ENCODE measurements around the gene GFOD2.

GFOD2 gene

DNA sequence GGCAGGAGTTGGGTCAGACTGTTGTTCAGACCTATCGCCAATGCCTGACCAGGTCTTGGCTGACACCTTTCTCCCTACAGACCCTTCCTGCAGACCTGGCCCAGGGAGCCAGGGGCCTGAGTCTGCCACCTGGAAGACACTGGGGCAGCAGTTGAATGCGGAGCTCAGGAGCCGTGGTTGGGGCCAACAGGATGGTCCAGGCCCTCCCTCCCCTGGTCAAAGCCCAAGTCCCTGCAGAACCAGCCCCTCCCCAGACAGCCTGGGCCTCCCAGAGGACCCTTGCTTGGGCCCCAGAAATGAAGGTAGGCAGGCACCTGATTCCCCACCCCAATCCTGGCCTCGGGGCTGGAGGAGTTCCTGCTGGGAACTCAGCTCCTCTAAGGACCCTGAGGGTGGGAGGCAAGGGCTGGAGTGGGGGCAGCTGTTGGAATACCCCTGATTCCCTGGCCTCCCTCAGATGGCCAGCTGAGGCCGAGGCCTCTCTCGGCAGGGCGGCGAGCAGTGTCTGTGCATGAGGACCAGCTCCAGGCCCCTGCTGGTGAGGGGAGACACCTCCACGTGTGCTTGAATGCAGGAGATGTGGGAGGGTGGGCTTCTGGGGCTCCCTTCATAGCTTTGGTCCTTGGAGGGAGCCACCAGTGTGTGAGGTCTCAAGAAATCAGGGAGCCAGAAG is 62.6 kb downstream of the GFOD2 start:
- no peak for DNase-seq

DNA sequence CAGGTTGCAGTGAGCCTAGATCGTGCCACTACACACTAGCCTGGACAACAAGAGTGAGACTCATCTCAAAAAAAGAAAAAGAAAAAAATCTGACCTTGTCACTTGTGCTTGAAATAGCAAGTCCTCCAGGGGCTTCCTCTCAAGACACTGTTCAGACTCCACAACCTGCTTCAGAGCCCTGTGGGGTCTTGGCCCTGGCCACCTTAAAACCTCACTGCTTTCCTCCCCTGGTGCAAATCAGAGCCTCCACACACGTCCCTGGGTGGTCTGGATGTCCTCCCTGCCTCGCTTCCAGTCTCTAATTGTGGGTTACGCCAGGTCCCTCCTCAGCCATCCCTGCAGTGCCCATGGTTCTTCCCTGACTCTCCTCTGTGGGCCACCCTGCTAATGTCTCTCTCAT is 63.8 kb downstream of the GFOD2 start:
- DNase-seq = no peak

DNA sequence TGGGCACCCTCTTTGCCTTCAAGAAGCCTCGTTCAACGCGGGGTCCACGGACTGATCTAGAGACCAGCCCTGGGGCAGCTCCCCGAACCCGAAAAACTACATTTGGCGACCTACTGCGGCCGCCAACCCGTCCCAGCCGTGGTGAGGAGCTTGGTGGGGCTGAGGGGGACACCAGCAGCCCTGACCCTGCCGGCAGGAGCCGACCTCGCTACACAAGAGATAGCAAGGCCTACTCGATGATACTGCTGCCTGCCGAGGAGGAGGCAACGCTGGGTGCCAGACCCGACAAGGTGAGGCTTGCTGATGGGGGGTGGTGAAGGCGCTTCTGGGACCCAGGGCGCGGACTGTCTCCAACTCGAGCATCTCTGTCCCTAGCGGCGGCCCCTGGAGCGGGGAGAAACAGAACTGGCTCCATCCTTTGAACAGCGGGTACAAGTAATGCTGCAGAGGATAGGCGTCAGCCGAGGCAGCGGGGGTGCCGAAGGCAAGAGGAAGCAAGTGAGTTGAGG is 64.7 kb downstream of the GFOD2 start:
- DNase-seq = no peak

DNA sequence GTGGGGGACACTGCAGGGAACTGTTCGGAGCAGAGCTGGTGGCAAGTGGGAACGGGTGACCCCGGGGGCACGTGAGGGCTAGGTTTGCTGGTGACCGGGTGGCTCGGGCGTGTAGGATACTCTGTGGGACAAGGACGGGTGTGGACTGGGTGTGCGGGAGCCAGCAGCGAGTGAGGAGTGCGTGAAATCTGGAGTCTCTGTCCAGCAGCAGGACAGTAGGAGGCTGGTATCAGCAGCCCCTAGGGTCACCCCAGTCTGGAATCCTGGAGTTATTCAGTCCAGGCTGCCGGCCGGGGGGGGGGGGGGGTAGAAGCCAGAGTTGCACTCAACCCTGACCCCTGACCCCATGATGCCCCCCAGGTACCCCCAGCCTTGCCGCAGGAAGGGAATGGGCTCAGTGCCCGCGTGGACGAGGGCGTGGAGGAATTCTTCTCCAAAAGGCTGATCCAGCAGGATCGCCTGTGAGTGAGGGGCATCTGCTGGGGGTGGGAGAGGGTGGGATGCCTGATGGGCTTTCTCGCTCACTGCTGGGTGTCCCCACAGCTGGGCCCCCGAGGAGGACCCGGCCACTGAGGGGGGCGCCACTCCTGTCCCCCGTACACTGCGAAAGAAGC is 65.2 kb downstream of the GFOD2 start:
- DNase-seq = no peak

DNA sequence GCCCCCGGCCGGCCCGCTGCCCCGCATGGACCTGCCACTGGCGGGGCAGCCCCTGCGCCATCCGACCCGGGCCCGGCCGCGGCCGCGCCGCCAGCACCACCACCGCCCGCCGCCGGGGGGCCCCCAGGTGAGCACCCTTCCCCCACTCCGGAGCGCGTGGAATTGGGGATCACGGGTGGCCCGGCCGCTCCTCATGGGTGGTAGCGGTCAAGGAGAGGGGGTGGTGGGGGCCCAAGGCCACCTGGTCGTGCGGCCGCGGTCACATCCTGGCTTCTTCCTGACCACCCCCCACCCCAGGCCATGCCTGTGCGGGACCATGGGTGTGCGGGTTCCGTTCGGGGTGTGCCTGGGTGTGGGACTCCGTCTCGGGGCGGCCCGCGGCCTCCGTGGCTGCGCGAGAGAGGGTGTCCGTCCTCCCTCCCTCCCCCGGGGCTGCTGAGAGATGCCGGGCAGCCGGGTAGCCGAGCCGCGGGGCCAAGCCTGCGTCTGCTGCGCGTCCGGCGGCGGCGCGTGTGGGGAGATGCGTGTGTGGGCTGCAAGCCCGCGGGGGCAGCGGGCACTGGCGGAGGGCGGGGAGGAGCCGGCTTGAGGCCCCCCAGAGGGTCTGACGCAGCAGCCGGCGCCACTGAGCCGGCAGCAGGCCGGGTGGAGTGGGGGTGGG is 65.9 kb downstream of the GFOD2 start:
- no peak for DNase-seq

DNA sequence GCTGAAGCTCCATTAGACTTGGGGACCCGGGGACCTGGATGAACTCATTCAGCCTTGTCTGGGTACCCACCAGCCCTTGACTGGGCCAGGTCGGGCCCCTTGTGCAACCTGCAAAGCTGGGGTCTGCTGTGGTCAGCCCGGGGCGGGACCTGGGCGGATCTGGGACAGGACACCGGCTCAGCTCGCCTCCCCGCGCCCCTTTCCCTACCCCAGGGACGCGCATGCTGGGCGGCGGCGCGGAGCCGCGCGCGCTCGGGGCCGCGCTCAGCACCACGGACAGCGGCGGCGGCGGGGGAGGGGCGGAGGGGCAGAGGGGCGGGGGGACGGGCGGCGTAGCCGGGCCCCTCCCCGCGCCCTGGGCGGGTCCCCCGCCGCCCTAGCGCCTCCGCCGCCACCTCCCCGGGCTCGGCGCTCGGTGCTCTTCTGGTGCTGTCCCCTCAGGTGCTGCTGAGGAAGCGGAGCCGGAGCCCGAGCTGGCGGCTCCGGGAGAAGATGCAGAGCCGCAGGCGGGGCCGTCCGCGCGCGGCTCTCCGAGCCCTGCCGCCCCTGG is 66.5 kb downstream of the GFOD2 start:
- DNase-seq = no peak

DNA sequence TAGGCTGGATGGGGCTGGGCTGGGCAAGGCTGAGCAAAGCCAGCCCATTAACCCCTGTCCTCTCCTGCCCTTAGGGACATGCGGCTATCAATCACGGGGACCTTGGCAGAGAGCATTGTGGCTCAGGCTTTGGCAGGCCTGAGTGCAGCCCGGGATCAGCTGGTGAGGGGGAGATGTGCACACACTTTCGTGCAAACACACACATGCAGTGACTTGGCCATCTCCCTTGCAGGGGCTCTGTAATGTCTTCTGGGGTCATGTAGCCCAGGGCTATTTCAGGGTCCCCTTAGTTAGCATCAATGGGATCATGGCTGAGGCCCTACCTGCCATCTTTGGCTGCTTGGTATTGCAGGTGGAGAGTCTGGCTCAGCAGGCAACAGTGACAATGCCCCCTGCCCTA is 67.3 kb downstream of the GFOD2 start:
- no peak for DNase-seq

DNA sequence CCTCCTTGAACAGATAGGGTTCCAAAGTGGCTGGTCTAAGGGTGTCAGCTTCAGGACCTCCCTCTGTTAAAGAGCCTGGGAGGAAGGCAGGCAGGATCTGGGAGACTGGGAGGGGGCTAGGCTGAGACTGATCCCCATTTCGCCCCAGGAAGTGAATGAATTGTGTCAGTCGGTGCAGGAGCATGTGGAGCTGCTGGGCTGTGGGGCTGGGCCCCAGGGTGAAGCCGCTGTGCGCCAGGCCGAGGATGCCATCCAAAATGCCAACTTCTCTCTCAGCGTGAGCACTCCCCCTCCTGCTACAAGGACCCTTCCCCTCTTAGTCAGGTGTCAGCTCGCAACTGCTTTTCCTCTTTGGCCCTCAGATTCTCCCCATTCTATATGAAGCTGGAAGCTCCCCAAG is 68.1 kb downstream of the GFOD2 start:
- DNase-seq = no peak

DNA sequence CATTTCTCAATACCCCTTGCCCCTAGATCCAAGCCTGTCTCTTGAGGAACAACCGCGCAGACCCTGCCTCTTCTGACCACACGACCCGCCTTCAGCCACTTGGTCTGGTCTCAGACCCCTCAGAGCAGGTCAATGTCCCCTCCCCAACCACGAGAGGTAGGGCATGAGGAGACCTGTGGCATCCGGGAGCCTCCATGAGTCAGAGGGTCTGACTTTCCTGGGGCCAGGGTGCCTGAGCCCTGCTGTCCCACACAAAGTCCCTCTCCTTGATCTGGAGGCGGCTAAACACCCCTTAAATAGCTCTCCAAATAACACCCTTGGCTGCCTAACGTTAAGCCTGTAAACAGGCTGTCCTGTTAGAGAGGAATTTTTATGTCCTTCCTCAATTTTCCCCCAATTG is 69.1 kb downstream of the GFOD2 start:
- DNase-seq = no peak

DNA sequence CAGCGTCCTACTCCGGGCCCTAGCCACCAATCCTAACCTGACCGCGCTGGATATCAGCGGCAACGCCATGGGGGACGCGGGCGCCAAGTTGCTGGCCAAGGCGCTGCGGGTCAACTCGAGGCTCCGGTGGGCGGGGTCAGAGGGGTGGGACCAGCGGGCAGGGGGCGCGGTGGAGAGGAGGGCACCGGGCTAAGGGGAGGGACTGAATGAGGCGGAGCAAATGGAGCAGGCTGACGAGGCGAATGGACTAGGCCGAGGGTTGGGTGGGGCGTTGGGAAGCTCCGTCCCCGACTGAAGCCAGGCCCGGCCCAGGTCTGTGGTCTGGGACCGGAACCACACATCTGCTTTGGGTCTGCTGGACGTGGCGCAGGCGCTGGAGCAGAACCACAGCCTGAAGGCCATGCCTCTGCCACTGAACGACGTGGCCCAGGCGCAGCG is 69.6 kb downstream of the GFOD2 start:
- DNase-seq = no peak

DNA sequence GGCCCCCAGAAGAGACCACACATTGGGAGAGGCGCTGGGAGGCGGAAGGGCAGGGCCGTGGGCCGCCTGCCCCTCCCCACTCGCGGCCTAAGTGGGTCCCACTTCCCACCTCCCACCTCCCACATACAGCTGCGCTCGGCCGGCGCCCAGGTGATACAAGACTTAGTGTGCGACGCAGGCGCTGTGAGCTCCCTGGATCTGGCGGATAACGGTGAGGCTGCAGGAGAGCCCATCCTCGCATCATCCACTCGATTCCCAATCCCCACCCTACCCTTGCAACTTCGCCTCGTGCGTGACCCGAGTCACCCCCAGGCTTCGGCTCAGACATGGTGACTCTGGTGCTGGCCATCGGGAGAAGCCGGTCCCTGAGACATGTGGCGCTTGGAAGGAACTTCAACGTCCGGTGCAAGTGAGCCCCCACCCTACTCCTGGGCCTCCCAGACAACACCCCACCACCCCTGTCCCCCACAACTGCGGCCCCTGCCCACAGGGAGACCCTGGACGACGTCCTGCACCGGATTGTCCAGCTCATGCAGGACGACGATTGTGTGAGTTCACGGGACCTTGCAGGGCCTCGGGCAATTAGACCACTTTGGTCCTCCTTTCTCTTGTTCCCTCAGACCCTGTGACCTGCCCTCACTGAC is 70.2 kb downstream of the GFOD2 start:
- no peak for DNase-seq

DNA sequence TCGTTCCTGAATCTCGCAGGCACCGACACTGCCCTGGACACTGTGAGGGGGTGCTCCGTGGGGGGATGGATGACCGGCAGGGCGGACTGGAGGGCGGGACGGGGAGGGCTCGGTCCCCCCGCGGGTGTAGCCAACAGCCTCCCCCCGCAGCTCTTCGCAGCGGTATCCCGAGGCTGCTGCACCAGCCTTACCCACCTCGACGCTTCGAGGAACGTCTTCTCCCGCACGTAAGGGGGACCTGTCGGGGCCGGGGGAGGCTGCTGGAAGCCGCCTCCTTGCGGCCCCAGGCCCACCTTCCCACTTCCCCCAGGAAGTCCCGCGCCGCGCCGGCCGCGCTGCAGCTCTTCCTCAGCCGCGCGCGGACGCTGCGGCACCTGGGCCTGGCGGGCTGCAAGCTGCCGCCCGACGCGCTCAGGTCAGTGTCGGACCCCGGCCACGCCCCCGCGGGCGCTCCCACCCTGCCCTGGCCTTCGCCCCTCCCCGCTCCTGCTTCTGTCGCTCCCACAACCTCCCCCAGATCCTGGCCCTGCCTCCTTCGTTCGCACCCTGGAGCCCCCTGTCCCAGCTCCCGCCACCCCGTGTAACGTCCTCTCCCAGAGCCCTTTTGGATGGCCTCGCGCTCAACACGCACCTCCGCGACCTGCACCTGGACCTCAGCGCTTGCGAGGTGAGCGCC is 70.9 kb downstream of the GFOD2 start:
- DNase-seq = no peak

DNA sequence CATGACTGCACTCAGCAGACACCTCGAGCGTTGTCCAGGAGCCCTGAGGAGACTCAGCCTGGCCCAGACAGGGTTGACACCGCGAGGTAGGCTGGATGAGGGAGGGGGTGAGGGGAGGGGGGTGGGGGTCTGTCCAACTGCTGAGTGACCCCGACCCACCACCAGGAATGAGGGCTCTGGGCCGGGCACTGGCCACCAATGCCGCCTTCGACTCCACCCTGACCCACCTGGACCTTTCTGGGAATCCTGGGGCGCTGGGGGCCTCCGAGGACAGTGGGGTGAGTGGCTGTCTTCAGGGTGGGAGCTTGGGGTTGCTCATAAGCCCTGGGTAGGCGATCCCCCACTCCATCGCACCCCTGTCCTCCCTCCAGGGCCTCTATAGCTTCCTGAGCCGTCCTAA is 71.4 kb downstream of the GFOD2 start:
- DNase-seq = no peak

DNA sequence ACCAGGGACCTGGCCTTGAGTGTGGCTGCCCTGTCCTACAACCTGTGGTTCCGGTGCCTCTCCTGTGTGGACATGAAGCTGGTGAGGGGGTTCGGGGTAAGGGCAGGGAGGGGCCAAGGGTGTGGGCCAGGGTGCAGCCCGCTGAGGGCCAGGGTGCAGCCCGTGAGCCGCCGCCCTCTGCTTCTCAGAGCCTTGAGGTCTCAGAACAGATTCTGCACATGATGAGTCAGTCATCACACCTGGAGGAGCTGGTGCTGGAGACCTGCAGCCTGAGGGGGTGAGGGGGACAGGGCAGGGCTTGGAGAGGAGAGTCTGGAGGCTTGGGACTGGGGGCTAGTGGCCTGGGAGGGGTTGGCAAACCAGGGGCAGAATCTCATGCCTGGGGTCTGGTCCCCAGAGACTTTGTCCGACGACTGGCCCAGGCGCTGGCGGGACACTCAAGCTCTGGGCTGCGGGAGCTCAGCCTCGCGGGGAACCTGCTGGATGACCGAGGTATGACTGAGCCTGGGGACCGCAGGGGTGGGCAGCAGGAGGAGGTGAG is 71.9 kb downstream of the GFOD2 start:
- DNase-seq = no peak

DNA sequence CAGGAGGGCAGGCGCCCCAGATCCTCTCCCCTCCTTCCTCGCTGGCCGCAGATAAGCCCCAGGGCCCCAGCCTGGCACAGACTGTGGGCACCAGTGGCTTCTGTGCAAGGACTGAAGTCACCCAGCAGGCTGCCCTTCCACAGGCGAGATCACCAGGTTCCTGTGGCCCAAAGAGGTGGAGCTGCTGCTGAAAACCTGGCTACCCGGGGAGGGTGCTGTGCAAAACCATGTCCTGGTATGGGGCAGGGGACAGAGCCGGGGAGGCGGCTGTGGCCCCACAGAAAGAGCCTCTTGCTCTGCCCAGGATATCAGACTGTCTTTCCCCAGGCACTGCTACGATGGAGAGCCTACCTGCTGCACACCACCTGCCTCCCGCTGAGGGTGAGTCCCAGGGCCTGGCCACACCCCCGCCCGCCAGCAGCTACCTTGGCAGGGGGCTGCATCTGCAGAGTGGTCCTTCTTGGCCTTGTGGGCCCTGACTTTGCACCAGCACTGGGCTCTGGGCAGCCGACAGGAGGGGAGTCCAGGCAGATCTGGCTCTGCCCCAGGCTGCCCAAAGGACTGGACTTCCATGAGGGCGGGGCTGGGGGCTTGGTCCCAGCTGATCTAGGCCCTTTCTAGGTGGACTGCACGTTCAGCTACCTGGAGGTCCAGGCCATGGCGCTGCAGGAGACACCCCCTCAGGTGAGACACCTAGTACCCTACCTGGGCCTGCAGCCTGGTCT is 73.6 kb downstream of the GFOD2 start:
- no peak for DNase-seq

DNA sequence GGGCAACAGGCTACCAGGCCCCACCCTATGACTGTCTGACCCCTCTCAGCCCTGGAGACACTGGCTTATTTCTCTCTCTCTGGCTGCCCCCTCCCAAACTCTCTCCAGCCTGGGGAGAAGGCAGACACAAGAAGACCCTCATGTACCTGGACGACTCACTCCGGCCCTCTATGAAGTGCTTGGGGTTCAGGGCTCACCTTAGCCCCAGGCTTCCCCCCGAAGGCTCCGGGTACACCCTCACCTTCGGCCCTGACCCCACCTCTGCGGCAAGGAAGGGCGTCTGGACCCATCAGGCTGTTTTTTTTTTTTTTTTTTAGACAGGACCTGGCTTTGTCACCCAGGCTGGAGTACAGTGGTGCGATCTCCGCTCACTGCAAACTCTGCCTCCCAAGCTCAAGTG is 75.1 kb downstream of the GFOD2 start:
- no peak for DNase-seq

DNA sequence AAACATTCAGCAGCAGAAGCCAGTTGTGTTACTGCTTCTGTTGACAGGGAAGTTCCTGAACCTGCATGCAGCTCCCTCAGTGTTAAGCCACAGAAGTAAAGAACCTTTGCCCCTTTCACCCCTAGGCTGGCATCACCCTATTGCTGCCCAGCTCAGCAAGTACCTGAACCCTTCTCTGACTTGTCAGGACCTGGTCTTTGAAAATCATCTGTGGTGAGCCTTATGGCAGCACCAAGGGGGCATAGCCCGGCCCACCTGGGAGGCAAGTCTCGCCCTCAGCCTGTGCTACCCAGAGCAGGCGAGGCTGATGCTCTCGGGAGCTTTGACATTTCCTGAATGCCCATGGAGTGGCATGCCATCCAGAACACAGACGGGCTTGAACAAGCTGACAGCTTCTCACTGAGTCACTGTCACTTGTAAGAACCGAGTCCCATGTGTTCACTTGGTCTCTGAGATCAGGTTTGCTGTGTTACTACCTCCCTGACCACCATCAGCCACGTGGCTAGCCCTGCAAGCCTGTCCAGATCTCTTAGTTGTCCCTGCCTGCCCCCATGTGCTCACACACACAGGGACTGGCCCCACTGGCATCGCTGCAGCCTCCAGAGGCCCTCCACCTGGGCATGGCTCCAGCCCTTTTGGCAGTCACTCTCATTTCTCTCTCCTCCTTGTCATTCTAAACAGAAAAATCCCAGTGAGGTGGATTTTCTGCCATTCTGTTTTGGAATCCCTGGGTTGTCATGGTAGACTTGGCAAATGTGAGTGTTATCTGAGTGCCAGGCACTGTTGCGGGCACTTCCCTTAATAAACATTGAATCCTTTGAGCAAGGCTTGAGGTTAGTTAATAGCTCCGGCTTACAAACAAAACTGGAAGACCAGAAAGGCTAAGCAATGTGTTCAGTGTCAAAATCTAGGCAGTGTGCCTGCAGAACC is 77.1 kb downstream of the GFOD2 start:
- no peak for DNase-seq

DNA sequence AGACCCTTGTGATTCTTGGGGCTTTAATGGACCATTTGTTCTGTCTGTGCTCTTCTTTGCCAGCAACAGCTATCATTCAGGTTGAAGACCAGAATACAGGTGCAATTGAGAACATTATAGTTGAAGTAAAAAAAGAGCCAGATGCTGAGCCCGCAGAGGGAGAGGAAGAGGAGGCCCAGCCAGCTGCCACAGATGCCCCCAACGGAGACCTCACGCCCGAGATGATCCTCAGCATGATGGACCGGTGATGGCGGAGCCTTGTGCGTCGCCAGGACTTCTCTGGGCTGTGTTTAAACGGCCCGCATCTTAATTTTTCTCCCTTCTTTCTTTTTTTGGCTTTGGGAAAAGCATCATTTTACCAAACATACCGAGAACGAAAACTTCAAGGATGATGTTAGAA is 81.5 kb downstream of the GFOD2 start:
- DNase-seq = no peak

DNA sequence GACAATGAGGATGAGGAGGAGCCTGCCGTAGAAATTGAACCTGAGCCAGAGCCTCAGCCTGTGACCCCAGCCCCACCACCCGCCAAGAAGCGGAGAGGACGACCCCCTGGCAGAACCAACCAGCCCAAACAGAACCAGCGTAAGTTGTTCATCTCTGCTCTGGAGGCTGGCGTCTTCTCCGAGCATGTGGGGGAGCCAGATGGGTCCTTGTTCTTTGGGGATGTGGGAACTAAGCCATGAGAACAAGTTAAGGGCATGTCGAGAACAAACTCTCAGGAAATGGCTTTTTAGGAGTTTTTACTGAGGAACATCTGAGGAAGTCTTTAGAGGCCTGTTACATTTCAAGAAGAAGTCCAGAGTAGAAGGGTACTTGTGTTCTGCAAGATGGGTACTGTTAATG is 82.4 kb downstream of the GFOD2 start:
- no peak for DNase-seq

DNA sequence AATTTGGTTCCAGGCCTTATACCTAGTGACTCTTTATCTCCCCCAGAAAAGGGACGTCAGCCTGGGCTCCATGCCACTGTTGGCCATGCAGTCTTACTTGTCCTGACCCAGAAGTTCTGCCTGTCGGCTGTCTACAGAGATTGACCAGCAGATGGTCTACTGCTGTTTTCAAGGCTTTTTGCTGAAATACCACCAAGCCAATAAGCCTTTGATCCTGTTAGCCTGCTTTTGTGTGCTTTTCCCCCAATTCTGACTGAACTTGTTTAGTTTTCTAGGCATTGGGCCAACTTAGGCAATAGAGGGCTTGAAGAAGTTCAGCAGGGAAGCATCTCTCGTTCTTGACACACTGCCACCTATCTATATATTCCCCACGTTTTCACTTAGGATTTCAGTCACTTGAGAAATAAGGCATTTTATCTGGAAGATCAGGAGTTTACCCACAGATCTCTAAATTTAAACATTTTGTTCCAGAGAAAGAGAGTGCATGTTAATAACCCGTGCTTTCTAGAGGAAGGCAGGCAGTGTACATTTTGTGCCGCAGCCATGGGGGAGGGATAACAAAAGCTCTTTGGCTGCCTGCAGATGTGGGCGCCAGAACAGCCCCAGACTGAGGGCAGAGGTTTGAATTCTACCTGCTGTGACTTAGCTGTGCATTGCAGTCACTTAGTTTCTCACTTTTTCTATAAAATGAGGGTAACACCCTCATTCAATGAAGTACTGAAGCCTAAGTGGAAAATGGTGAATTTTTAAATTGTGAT is 86.5 kb downstream of the GFOD2 start:
- DNase-seq = no peak
